GM18511 (cell line): ENCODE measurements around the gene MIA2.
"Not testable (repeated sequence)": the region's sequence is repeated elsewhere in the genome, so short reads cannot be mapped to it uniquely, and the experiment has no call there.

ENCODE experiments used
- ATAC-seq: cut with Tn5 transposase; IDR thresholded peaks from one replicate; pipeline ENCODE4 v1.9.1; 2021; ENCODE audit warnings: mild to moderate bottlenecking, moderate library complexity; ENCODE audit not compliant: unreplicated experiment

MIA2 gene

DNA sequence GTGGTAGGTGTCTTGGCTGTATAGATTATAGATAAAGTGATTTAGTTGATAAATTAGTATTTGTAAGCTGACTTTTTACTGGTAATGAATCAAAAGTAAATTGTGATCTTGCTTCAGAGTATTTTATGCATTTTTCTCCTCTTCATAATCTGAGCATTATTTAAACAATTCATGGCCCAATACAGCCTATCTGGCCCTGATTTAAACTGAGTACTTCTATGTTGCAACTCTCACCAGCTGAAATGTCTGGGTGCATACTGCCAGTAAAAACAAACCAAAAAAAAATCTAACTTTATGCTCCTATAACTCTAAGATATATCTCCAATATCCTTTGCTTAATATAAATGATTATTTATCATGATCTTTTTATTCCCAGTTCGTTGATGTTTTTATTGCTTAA is 86.6 kb downstream of the MIA2 start:
- ATAC-seq = no peak

DNA sequence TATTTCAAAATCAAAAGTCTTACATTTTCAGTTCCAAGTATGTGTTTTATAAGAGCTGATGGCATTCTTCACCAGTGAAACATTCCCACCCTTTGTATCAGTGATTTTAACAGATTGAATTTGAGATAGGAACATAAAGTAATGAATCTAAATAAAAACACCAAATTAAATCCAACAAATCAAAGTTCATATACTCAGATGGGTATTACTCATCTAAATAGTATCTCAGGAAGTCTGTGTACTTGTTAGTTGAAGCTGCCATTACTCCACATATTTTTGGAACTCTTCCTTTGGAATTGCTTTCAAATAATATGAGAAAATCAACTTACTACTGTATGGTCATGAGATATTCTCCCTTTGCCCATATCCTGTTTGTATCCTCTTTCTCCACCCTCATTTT is 89.1 kb downstream of the MIA2 start:
- ATAC-seq = no peak

DNA sequence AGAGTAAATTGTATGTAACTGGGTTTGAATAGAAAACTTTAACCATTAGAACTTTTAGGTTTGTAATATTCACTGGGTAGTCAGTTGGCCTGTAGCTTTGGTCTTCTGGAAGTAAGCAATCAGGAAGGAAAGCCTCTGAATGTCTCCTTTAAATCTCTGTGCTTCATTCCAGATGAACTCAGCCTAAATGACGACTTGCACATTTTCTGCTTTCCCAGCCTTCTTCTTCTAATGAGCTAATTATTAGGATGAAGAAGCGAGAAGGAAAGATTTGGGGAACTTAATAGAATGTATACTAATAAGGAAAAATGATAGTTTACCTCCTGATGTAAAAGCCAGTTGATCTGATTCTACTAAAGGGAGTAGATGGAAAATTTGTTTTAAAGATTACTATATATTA is 90.4 kb downstream of the MIA2 start:
- no peak for ATAC-seq

DNA sequence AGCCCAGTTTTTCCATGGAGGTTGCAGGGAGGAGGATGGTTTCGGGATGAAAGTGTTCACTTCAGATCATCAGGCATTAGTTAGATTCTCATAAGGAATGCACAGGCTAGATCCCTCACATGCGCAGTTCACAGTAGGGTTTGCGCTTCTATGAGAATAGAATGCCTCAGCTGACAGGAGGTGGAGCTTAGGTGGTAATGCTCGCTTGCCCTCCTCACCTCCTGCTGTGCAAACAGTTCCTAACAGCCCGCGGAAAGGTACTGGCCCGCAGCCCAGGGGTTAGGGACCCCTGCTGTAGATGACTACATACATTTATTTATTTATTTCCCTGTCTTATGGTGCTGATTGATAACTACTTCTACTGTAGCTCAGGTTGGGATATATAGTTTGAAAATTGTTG is 105.3 kb downstream of the MIA2 start:
- ATAC-seq = no peak

- not testable (repeated sequence) for ATAC-seq
Observed at GRCh38 chr14:39341126-39341525, 107.4 kb downstream of the MIA2 start.

DNA sequence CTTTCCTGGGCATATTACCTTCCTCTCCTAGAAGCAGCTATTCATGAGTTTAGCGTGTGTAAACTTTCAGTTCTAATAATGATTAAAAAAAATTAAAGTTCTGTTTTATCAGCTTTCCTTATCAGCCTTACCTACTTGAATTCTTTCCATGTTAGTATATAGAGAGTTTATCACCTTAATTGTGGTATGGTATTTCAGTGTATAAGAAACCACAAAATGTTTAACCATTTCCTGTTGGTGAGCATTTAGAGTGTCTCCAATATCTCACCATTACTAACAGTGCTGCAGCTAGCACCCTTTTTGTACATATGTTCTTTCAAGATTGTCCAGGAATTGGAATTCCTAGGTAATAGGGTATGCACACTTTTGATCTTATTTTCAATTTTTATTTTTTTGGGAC is 109.1 kb downstream of the MIA2 start:
- no peak for ATAC-seq

- ATAC-seq = no peak
Observed at GRCh38 chr14:39343614-39344013, 109.9 kb downstream of the MIA2 start.

- no peak for ATAC-seq
Observed at GRCh38 chr14:39350866-39351265, 117.2 kb downstream of the MIA2 start.

DNA sequence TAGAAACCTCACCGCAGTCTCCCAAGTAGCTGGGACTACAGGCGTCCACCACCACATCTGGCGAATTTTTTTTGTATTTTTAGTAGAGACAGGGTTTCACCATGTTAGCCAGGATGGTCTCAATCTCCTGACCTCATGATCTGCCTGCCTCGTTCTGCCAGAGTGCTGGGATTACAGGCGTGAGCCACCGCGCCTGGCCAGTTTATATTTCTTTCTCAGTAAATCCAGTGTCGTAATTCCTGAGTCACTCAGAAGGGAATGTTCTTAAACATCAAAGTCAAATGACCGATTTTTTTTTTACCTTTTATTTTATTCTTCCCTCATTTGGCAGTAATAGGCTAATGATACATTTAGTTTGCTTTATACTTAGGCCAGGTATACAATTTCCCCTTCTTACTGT is 118.0 kb downstream of the MIA2 start:
- ATAC-seq = no peak

DNA sequence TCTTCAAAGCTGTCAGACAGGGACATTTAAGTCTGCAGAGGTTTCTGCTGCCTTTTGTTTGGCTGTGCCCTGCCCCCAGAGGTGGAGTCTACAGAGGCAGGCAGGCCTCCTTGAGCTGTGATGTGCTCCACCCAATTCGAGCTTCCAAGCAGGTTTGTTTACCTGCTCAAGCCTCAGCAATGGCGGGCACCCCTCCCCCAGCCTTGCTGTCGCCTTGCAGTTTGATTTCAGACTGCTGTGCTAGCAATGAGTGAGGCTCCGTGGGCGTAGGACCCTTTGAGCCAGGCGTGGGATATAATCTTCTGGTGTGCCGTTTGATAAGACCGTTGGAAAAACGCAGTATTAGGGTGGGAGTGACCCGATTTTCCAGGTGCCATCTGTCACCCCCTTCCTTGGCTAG is 125.4 kb downstream of the MIA2 start:
- ATAC-seq = not testable (repeated sequence)

DNA sequence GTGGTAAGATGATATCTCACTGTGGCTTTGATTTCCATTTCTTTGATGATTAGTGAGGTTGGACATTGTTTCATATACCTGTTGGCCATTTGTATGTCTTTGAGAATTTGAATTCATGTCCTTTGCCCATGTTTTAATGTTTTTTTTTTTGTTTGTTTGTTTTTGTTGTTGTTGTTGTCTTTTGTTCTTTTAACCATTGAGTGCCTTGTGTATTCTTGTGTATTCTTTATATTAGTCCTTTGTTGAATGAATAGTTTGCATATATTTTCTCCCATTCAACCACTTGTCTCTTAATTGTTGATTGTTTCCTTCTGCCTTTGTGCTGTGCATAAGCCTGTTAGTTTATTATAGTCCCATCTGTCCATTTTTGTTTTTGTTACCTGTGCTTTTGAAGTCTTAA is 126.6 kb downstream of the MIA2 start:
- no peak for ATAC-seq

DNA sequence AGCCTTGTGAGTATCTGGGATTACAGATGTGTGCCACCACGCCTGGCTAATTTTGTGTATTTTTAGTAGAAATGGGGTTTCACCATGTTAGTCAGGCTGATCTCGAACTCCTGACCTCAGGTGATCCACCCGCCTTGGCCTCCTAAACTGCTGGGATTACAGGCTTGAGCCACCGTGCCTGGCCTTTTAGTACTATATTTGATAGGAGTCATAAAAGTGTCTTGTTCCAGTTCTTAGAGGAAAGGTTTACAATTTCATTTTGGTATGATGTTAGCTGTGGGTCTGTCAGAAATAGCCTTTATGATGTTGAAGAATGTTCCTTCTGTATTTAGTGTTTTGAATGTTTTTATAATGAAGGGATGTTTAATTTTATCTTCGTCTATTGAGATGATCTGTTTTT is 127.8 kb downstream of the MIA2 start:
- ATAC-seq = not testable (repeated sequence)

GRCh38 chr14:39364509-39364908 is 130.8 kb downstream of the MIA2 start:
- no peak for ATAC-seq

- no peak for ATAC-seq
Observed at GRCh38 chr14:39365354-39365753, 131.6 kb downstream of the MIA2 start.

GRCh38 chr14:39366460-39367386 is 133.0 kb downstream of the MIA2 start:
- no peak for ATAC-seq

GRCh38 chr14:39367387-39367751 is 133.7 kb downstream of the MIA2 start:
- no peak for ATAC-seq

DNA sequence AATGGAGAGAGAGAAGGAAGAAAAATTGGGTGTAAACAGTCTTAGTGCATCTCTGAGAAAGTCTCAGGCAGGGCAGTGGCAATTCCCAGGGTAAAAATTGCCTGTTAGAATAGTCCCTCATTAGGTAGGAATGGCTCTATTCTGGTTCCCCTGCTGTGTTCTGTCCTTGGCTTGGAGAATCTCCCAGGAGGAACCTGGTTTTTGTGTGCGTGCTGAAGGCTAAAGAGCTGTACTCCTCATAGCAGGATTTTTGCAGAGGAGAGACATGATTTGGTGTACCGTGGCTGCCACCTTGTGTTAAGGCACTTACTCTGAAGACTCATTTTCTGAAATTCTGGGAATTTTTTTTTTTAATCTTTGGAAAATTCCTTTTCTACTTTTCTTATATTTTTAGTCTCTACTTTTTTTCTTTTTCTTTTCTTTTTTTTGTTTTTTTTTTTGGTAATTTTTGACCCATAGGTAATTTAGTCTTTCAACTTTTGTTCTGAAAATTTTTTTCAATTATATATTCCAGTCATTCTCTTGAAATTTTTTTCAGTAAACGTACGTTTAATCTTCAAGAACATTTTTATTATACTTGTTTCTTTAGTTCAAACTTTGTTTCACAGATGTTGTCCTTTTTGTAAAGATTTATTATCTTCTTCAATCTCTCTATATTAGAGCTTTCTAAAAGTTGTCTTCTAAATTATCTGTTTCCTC is 134.7 kb downstream of the MIA2 start:
- ATAC-seq = no peak

GRCh38 chr14:39369029-39369428 is 135.3 kb downstream of the MIA2 start:
- ATAC-seq = no peak

GRCh38 chr14:39370415-39370814 is 136.7 kb downstream of the MIA2 start:
- ATAC-seq = no peak

DNA sequence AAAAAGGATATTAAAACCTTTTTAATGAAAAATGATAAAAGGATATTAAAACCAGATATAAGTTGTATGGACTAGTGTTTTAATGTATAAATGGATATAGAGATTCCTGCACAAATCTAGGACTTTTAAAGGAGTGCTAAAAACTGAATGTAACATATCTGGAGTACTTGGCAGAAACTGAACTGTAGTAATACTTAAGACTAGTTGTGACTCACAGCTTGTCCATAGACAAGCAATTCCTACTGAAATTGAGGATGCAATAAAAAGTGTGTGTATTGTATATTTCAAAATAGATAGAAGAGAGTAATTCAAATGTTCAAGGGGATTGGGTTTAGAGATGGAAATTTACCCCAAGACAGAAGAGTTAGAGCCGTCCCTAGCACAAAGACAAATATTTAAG is 138.9 kb downstream of the MIA2 start:
- no peak for ATAC-seq

- ATAC-seq = no peak
Observed at GRCh38 chr14:39374851-39375250, 141.1 kb downstream of the MIA2 start.

GRCh38 chr14:39376667-39377403 is 143.1 kb downstream of the MIA2 start:
- no peak for ATAC-seq
